Measurements from ENCODE around the gene FBN2. TPM values are rescaled to one million over a fixed set of nuclear protein-coding genes. Genes with fewer than 3 reads are reported as not detected.
A peak's percentile ranks its signal among the peaks of the same experiment; 100 is the strongest.

FBN2 gene
- total and polyA plus RNA-seq, 9 of the 15 experiments (the other 6 are each of a cell fraction or from before 2014, with no cell fraction given) = 0.01 to 0.09 TPM; not detected in 7

DNA sequence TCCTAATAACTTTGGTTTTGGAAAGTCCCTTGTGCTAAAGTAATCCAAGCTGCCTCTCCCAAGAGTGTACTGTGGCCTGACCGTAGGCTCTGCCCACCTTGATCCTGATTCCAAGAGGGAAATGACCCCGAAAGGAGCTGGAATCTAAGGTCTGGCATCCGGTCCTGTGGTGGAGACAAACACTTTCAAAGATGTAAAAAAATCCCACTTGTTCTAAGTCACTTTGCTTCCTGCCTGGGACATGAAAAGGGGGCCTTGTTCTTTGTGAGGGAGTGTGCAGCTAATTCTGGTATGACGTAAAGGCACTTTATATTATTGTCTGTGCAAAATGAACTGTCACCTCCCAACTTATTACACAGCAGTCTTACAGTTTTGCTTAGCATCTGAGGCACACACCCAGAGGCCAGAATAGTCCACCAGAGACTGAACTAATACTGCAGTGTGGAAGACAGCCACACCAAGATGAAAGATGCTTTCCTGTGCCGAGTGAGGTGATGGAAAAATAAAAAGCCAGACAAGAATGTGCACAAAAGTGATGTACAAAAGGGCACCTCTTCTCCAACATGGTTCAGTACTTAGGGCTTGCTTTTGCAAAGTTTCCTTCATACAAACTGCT is 325.7 kb downstream of the FBN2 start:
- Histone ChIP-seq H3K79me2 (ENCODE audit: control insufficient read depth, insufficient read depth, low read length) (no peaks in the 10 kb centered on the region), H3K4me2 (ENCODE audit: insufficient read depth, low read length) (no peak overlapping the region), H4K20me1 (replicated peaks; ENCODE audit: control insufficient read depth, insufficient read depth, low read length) (no peaks in the 10 kb centered on the region), H3K9me1 (ENCODE audit: control insufficient read depth, insufficient read depth, low read length) (no peaks in the 10 kb centered on the region), H3K27ac (ENCODE audit: extremely low read depth, low read depth, low read length) (no peak overlapping the region), H3K9ac (ENCODE audit: insufficient read depth in 1 of 2, low read depth in 2 of 2, low read length in 2 of 2) (no peak overlapping the region), H3K4me1 (replicated peaks in 1 of 2; ENCODE audit: control insufficient read depth in 2 of 2, insufficient read depth in 2 of 2, low read length in 2 of 2) (no peaks in the 10 kb centered on the region), H3K9me3 (replicated peaks; ENCODE audit: control insufficient read depth, insufficient read depth, low read depth, low read length) (no peaks in the 10 kb centered on the region), H3K27me3 (ENCODE audit: control insufficient read depth in 2 of 2, insufficient read depth in 2 of 2, low read length in 2 of 2) (peaks cover 0 to 5% of the 10 kb centered on the region in 2 experiments; a peak in 1 of 5 replicates), H3K36me3 (ENCODE audit: control insufficient read depth, insufficient read depth, low read length) (no peaks in the 10 kb centered on the region), H2AFZ (ENCODE audit: low read depth, low read length) (no peak overlapping the region), H3K4me3 (no peak overlapping the region)
- DNase-seq (ENCODE audit: extremely low read depth in 1 of 4, low spot score in 3 of 4) = no peak
- ATAC-seq = peak; percentile 26; the same call in 1 of the 3 replicates
- in situ Hi-C loops (cut with MboI) (loop anchor here (25.0 kb wide), 1 partner anchor 925 kb away; no protein-coding TSS in a partner anchor), intact Hi-C loops (cut with micrococcal nuclease) (loop anchor here (5.0 kb wide), 2 partner anchors 695 to 920 kb away; no protein-coding TSS in a partner anchor)
- FAIRE-seq = no peak
- no TSS peak for BruUV-seq (replicated peaks)
- ChIA-PET POLR2A (no interaction called here), CTCF (ENCODE audit: low intra/inter-chr PET ratio) (interaction anchor here (2.7 kb wide), 1 partner anchor 1555 kb away, joined by 21 read pairs; no protein-coding TSS in a partner anchor)
- 2% methylated on average over 5 of the region's 5 CpGs for WGBS (ENCODE audit: insufficient coverage, low coverage, missing lambda C conversion rate)
- TF ChIP-seq MCM5 (IDR thresholded peaks at IDR 0.05; ENCODE audit: low read depth) (no peak), NCOR1 (IDR thresholded peaks at IDR 0.05) (no peak), ZNF3 (CRISPR knock-in tag; IDR thresholded peaks at IDR 0.05) (no peak), ZNF253 (CRISPR knock-in tag; conservative IDR thresholded peaks at IDR 0.05) (no peak), FOXJ3 (CRISPR knock-in tag; IDR thresholded peaks at IDR 0.05) (no peak), PHB (CRISPR knock-in tag; IDR thresholded peaks at IDR 0.05) (no peak), ZNF586 (CRISPR knock-in tag; conservative IDR thresholded peaks at IDR 0.05) (no peak), ELF4 (CRISPR knock-in tag; IDR thresholded peaks at IDR 0.05) (no peak), PCBP2 (IDR thresholded peaks at IDR 0.05; ENCODE audit: low read depth, low read length, poor library complexity, severe bottlenecking) (no peak), SRSF9 (IDR thresholded peaks at IDR 0.05; ENCODE audit: borderline replicate concordance, low read depth, low read length) (no peak), KDM4B (IDR thresholded peaks at IDR 0.05; ENCODE audit: borderline replicate concordance in 2 of 2, low read depth in 1 of 2) (no peak), ZEB2 (IDR thresholded peaks at IDR 0.05) (no peak), FOXA1 (IDR thresholded peaks at IDR 0.05; ENCODE audit: borderline replicate concordance) (no peak), NR2C2 (CRISPR knock-in tag; IDR thresholded peaks at IDR 0.05) (no peak), NR2C2 (tag; IDR thresholded peaks at IDR 0.05) (no peak)
- TF ChIP-seq, protein P1, sequence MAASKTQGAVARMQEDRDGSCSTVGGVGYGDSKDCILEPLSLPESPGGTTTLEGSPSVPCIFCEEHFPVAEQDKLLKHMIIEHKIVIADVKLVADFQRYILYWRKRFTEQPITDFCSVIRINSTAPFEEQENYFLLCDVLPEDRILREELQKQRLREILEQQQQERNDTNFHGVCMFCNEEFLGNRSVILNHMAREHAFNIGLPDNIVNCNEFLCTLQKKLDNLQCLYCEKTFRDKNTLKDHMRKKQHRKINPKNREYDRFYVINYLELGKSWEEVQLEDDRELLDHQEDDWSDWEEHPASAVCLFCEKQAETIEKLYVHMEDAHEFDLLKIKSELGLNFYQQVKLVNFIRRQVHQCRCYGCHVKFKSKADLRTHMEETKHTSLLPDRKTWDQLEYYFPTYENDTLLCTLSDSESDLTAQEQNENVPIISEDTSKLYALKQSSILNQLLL (CRISPR knock-in tag; IDR thresholded peaks at IDR 0.05; ENCODE audit: borderline replicate concordance) = no peak
- TF ChIP-seq, protein P2, sequence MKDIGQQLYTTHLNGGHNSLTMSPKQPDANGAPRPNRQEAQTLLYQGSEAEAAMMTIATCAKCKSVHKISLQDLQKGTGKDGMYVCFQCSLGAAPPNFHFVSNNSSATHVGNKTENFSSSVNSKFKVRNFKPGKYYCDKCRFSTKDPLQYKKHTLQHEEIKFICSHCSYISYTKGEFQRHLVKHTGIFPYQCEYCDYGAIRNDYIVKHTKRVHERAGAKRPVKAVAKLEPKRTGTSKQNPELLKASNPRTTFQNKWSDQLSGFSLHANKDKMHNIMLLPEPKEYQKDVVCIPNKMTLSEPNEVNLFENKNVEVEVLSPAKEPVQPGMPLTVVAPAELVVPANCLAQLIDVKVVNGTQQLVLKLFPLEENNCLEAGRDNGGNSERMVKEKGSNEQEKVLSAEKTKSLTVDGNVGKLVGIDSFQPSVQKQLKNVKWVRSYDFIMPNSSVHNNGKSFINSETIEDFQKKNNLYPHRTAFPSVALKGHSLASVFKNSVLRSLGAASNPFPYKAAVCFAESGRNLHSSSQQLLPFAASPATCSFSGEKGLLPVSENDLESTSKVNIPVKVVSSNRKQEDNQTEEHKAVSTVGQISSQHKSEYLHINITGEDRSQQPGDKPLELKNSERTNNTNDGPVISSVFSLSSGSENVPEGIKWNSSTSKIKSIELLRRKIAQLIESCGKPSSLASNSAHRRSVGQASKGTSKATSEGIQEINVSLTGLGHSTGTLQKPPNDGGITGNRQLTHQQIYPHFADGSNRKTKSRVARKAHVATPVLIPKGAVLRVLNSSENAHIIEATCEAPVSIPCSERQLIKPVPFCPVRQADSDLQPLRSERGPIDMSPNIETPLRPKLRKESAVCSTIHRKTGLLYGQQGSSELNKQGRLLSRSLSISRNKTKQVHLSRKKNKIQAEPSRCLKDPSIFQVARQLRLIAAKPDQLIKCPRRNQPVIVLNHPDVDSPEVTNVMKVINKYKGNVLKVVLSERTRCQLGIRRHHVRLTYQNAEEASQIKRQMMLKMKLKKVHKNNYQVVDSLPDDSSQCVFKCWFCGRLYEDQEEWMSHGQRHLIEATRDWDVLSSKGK (CRISPR knock-in tag; IDR thresholded peaks at IDR 0.05) = no peak
- TF ChIP-seq, protein P3, sequence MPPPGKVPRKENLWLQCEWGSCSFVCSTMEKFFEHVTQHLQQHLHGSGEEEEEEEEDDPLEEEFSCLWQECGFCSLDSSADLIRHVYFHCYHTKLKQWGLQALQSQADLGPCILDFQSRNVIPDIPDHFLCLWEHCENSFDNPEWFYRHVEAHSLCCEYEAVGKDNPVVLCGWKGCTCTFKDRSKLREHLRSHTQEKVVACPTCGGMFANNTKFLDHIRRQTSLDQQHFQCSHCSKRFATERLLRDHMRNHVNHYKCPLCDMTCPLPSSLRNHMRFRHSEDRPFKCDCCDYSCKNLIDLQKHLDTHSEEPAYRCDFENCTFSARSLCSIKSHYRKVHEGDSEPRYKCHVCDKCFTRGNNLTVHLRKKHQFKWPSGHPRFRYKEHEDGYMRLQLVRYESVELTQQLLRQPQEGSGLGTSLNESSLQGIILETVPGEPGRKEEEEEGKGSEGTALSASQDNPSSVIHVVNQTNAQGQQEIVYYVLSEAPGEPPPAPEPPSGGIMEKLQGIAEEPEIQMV (tag; conservative IDR thresholded peaks at IDR 0.05; ENCODE audit: low read depth) = no peak
